Central memory CD8-positive, alpha-beta T cell (primary cell): ENCODE data around the gene PPM1L.
"Not testable (repeated sequence)": the region's sequence is repeated elsewhere in the genome, so short reads cannot be mapped to it uniquely, and the experiment has no call there.

Experiments used
- ATAC-seq: fragments of 150-1000 bp; cut with Tn5 transposase; replicated peaks from 2 replicates; pipeline ENCODE4 v1.10.0; 2022; ENCODE audit warnings: mild to moderate bottlenecking, moderate FRiP score, moderate number of reproducible peaks; ENCODE audit not compliant: poor library complexity, severe bottlenecking; ENCODE audit errors: extremely low read depth
- DNase-seq, 2 donors: peaks; one replicate each; pipeline ENCODE4 v3.0.0; 2021; ENCODE audit warnings: low spot score in 2 of 2
- H3K27ac Mint-ChIP-seq: one replicate; pipeline ENCODE4 v1.8.0; 2022; ENCODE audit warnings: low read depth, mild to moderate bottlenecking, moderate library complexity, mixed read lengths
- H3K27me3 Mint-ChIP-seq: one replicate; pipeline ENCODE4 v1.8.0; 2022; ENCODE audit warnings: mixed read lengths
- H3K36me3 Mint-ChIP-seq: one replicate; pipeline ENCODE4 v1.8.0; 2022; ENCODE audit warnings: mild to moderate bottlenecking, moderate library complexity, mixed read lengths; ENCODE audit not compliant: insufficient read depth
- H3K4me1 Mint-ChIP-seq: one replicate; pipeline ENCODE4 v1.8.0; 2022; ENCODE audit warnings: mixed read lengths
- H3K4me3 Mint-ChIP-seq: one replicate; pipeline ENCODE4 v1.8.0; 2022; ENCODE audit warnings: mild to moderate bottlenecking, moderate library complexity, mixed read lengths
- H3K9me3 Mint-ChIP-seq: one replicate; pipeline ENCODE4 v1.8.0; 2022; ENCODE audit warnings: mixed read lengths

PPM1L gene

GRCh38 chr3:160755776-160756304 lies at the start of gene PPM1L:
Gene PPM1L (plus strand): TSS chr3:160756231.
- DNase-seq (peak; percentile 46 to 47), ATAC-seq (peak; percentile 44)
- no peaks in the 10 kb centered on the region for H3K9me3 Mint-ChIP-seq
- peaks cover 32% of the 10 kb centered on the region for H3K4me1 Mint-ChIP-seq
- peak within 1 kb of the TSS; percentile 92 for H3K4me3 Mint-ChIP-seq
- peaks cover 19% of the 10 kb centered on the region for H3K36me3 Mint-ChIP-seq
- peak within 1 kb of the TSS; percentile 92 for H3K27ac Mint-ChIP-seq
- peaks cover 9% of the 10 kb centered on the region for H3K27me3 Mint-ChIP-seq

GRCh38 chr3:160707187-160707794 lies 48.7 kb upstream of the PPM1L start:
- H3K4me1 Mint-ChIP-seq: no peaks in the 10 kb centered on the region
- H3K36me3 Mint-ChIP-seq: no peaks in the 10 kb centered on the region
- no peak for DNase-seq
- no peak for ATAC-seq
- no peak overlapping the region for H3K27ac Mint-ChIP-seq
- peaks cover 78% of the 10 kb centered on the region for H3K27me3 Mint-ChIP-seq
- no peak overlapping the region for H3K4me3 Mint-ChIP-seq
- H3K9me3 Mint-ChIP-seq: no peaks in the 10 kb centered on the region

GRCh38 chr3:160709477-160710182 lies 46.4 kb upstream of the PPM1L start:
- peaks cover 74% of the 10 kb centered on the region for H3K27me3 Mint-ChIP-seq
- H3K4me3 Mint-ChIP-seq: no peak overlapping the region
- DNase-seq (no peak), ATAC-seq (no peak)
- no peaks in the 10 kb centered on the region for H3K36me3 Mint-ChIP-seq
- no peaks in the 10 kb centered on the region for H3K9me3 Mint-ChIP-seq
- no peaks in the 10 kb centered on the region for H3K4me1 Mint-ChIP-seq
- no peak overlapping the region for H3K27ac Mint-ChIP-seq

- not testable (repeated sequence) for H3K4me1 Mint-ChIP-seq
Observed at GRCh38 chr3:160713144-160713543, 42.9 kb upstream of the PPM1L start.

GRCh38 chr3:160719710-160720109 lies 36.3 kb upstream of the PPM1L start:
- no peaks in the 10 kb centered on the region for H3K9me3 Mint-ChIP-seq
- H3K4me1 Mint-ChIP-seq: no peaks in the 10 kb centered on the region
- DNase-seq (no peak), ATAC-seq (no peak)
- H3K27me3 Mint-ChIP-seq: peaks cover 58% of the 10 kb centered on the region
- H3K4me3 Mint-ChIP-seq: no peak overlapping the region
- no peaks in the 10 kb centered on the region for H3K36me3 Mint-ChIP-seq
- no peak overlapping the region for H3K27ac Mint-ChIP-seq

More at GRCh38 chr3:160713144-160713543, 42.9 kb upstream of the PPM1L start:
- H3K27ac Mint-ChIP-seq, H3K36me3 Mint-ChIP-seq, H3K9me3 Mint-ChIP-seq, ATAC-seq, H3K4me3 Mint-ChIP-seq, DNase-seq: not testable (repeated sequence)
- peaks cover 60% of the 10 kb centered on the region for H3K27me3 Mint-ChIP-seq

GRCh38 chr3:160720123-160720746 lies 35.8 kb upstream of the PPM1L start:
- Mint-ChIP-seq H3K4me3 (no peak overlapping the region), H3K36me3 (no peaks in the 10 kb centered on the region), H3K9me3 (no peaks in the 10 kb centered on the region), H3K4me1 (no peaks in the 10 kb centered on the region), H3K27ac (no peak overlapping the region), H3K27me3 (peaks cover 53% of the 10 kb centered on the region)
- ATAC-seq (no peak), DNase-seq (no peak)

GRCh38 chr3:160722331-160722730 lies 33.7 kb upstream of the PPM1L start:
- H3K27ac Mint-ChIP-seq: no peak overlapping the region
- no peak overlapping the region for H3K4me3 Mint-ChIP-seq
- no peak for DNase-seq
- no peak for ATAC-seq
- peaks cover 40% of the 10 kb centered on the region for H3K27me3 Mint-ChIP-seq
- no peaks in the 10 kb centered on the region for H3K36me3 Mint-ChIP-seq
- H3K9me3 Mint-ChIP-seq: no peaks in the 10 kb centered on the region
- no peaks in the 10 kb centered on the region for H3K4me1 Mint-ChIP-seq

- no peaks in the 10 kb centered on the region for H3K4me1 Mint-ChIP-seq
- H3K27me3 Mint-ChIP-seq: peaks cover 38% of the 10 kb centered on the region
- no peaks in the 10 kb centered on the region for H3K9me3 Mint-ChIP-seq
- no peaks in the 10 kb centered on the region for H3K36me3 Mint-ChIP-seq
- DNase-seq (no peak), ATAC-seq (no peak)
- no peak overlapping the region for H3K4me3 Mint-ChIP-seq
- H3K27ac Mint-ChIP-seq: no peak overlapping the region
Observed at GRCh38 chr3:160725338-160725737, 30.7 kb upstream of the PPM1L start.

GRCh38 chr3:160735826-160736225 lies 20.2 kb upstream of the PPM1L start:
- Mint-ChIP-seq H3K27me3 (peaks cover 27% of the 10 kb centered on the region), H3K4me3 (no peak overlapping the region), H3K27ac (no peak overlapping the region), H3K36me3 (no peaks in the 10 kb centered on the region), H3K9me3 (no peaks in the 10 kb centered on the region), H3K4me1 (no peaks in the 10 kb centered on the region)
- ATAC-seq: no peak
- no peak for DNase-seq

- H3K27ac Mint-ChIP-seq: no peak overlapping the region
- DNase-seq: no peak
- H3K4me1 Mint-ChIP-seq: no peaks in the 10 kb centered on the region
- no peaks in the 10 kb centered on the region for H3K9me3 Mint-ChIP-seq
- no peak for ATAC-seq
- no peak overlapping the region for H3K4me3 Mint-ChIP-seq
- H3K27me3 Mint-ChIP-seq: peaks cover 42% of the 10 kb centered on the region
- no peaks in the 10 kb centered on the region for H3K36me3 Mint-ChIP-seq
Observed at GRCh38 chr3:160738048-160738447, 18.0 kb upstream of the PPM1L start.

GRCh38 chr3:160739079-160739478 lies 17.0 kb upstream of the PPM1L start:
- ATAC-seq (no peak), DNase-seq (no peak)
- Mint-ChIP-seq H3K36me3 (no peaks in the 10 kb centered on the region), H3K4me3 (no peak overlapping the region), H3K27ac (no peak overlapping the region), H3K9me3 (no peaks in the 10 kb centered on the region), H3K4me1 (no peaks in the 10 kb centered on the region), H3K27me3 (peaks cover 52% of the 10 kb centered on the region)

GRCh38 chr3:160746976-160747375 lies 9.1 kb upstream of the PPM1L start:
- no peaks in the 10 kb centered on the region for H3K9me3 Mint-ChIP-seq
- peaks cover 49% of the 10 kb centered on the region for H3K27me3 Mint-ChIP-seq
- no peak for DNase-seq

GRCh38 chr3:160747422-160747821 lies 8.6 kb upstream of the PPM1L start:
- ATAC-seq (no peak), DNase-seq (no peak)
- no peak overlapping the region for H3K4me3 Mint-ChIP-seq
- no peaks in the 10 kb centered on the region for H3K9me3 Mint-ChIP-seq
- peaks cover 44% of the 10 kb centered on the region for H3K27me3 Mint-ChIP-seq
- no peak overlapping the region for H3K27ac Mint-ChIP-seq
- H3K36me3 Mint-ChIP-seq: no peaks in the 10 kb centered on the region
- H3K4me1 Mint-ChIP-seq: no peaks in the 10 kb centered on the region

More at GRCh38 chr3:160746976-160747375, 9.1 kb upstream of the PPM1L start:
- no peak overlapping the region for H3K4me3 Mint-ChIP-seq
- no peaks in the 10 kb centered on the region for H3K36me3 Mint-ChIP-seq
- no peak overlapping the region for H3K27ac Mint-ChIP-seq
- no peak for ATAC-seq
- no peaks in the 10 kb centered on the region for H3K4me1 Mint-ChIP-seq
